ENCODE results near the gene ZMAT5.

DNA sequence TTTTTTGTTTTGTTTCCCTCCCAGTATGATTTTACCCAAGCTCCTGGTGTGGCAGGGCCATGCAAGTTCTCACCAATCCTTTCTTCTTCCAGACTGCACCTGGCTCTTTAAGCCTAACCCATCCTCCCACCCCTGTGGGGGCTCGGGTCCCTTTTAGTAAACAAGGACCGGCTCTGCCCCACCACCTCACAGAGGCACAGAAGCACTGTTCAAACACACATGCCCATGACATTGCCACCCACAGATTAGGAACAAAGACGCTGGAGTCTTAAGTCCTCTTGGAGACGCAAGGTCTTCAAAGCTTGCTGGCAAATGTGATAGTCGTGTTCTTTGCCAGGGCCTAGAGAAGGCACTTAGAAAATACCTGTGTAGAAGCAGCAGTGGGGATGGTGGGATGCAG is 19.2 kb upstream of the ZMAT5 start:
- no peak for TF ChIP-seq POLR2A (IDR thresholded peaks at IDR 0.05)
- TF ChIP-seq, protein P1, sequence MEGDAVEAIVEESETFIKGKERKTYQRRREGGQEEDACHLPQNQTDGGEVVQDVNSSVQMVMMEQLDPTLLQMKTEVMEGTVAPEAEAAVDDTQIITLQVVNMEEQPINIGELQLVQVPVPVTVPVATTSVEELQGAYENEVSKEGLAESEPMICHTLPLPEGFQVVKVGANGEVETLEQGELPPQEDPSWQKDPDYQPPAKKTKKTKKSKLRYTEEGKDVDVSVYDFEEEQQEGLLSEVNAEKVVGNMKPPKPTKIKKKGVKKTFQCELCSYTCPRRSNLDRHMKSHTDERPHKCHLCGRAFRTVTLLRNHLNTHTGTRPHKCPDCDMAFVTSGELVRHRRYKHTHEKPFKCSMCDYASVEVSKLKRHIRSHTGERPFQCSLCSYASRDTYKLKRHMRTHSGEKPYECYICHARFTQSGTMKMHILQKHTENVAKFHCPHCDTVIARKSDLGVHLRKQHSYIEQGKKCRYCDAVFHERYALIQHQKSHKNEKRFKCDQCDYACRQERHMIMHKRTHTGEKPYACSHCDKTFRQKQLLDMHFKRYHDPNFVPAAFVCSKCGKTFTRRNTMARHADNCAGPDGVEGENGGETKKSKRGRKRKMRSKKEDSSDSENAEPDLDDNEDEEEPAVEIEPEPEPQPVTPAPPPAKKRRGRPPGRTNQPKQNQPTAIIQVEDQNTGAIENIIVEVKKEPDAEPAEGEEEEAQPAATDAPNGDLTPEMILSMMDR (IDR thresholded peaks at IDR 0.05): no peak

All from tibial nerve (tissue), 3 donors.